SK-N-MC (cell line): ENCODE data around the gene JUN.

ENCODE experiments used
- EZH2 ChIP-seq: fragments of 200-600 bp; sonication (generic); IDR thresholded peaks from one replicate; pipeline ENCODE4 v1.6.1; 2017; ENCODE audit warnings: antibody characterized with exemption
- FOXP2 ChIP-seq: optimal IDR thresholded peaks from 2 replicates; pipeline ENCODE3; 2011; ENCODE audit warnings: mild to moderate bottlenecking, moderate library complexity; ENCODE audit not compliant: insufficient read depth; ENCODE audit errors: extremely low read length, control extremely low read depth
- POLR2AphosphoS5 ChIP-seq: IDR thresholded peaks from 2 replicates; pipeline ENCODE4 v1.6.1; 2012; ENCODE audit warnings: mild to moderate bottlenecking, low read depth, low read length, borderline replicate concordance

DNA sequence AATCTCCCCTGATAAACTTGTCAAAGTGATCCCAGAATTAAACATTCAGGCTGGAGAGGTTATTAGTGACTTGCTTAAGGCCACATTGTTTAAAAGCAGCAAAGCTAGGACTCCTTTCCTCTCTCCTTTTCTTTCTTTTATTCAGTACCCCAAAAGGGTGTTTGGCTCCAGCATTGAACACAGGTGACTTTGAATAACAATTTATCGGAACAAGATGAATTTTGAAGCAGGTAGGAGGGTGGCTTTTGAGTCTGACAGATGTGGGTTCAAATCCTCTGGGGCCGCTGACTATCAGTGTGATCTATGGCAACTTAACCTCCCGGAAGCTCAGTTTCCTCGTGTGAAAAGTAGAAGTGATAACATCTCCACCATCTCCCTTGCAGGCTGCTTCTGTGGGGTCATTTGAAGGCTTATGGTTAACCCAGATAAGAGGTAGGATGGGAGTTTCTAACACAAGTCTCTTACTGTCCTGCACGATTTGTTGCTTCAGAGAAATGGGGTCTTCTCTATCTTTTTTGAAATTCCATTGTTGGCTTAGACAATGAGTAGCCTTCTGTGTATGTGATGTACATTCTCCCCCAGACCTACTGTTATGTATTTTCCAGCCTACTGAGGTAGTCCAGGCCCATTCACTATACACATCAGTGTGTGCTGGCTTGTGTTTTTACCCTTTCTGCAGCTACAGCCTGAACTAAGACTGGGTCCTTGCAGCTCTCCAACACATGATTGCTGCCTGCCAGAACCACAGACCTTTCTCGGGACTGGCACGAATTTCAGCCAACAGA, 29.0 kb downstream of the JUN start:
- TF ChIP-seq EZH2 = no peak
- TF ChIP-seq POLR2AphosphoS5 = no peak
- TF ChIP-seq FOXP2 = no peak
